Neural cell (in vitro differentiated cells): ENCODE results near the gene HPCA.

Source experiments
- CTCF ChIP-seq: fragments of 450-650 bp; IDR thresholded peaks from 2 replicates; pipeline ENCODE4 v1.5.1; 2014; ENCODE audit warnings: antibody characterized with exemption, mild to moderate bottlenecking, moderate library complexity; ENCODE audit not compliant: poor library complexity, severe bottlenecking
- EZH2 ChIP-seq: fragments of 200-600, 300-800 bp; shearing (Covaris generic), sonication (generic); IDR thresholded peaks from 2 replicates; pipeline ENCODE4 v1.6.1; 2014; ENCODE audit warnings: antibody characterized with exemption, low read length, borderline replicate concordance, mild to moderate bottlenecking; ENCODE audit not compliant: insufficient read depth, poor library complexity, severe bottlenecking
- POLR2AphosphoS5 ChIP-seq: IDR thresholded peaks from 2 replicates; pipeline ENCODE4 v1.6.1; 2012
- TAF1 ChIP-seq: IDR thresholded peaks from 2 replicates; pipeline ENCODE4 v1.6.1; 2012; ENCODE audit warnings: low read depth

- no peak for TF ChIP-seq CTCF
- no peak for TF ChIP-seq POLR2AphosphoS5
- TF ChIP-seq EZH2 = no peak
- no peak for TF ChIP-seq TAF1
Observed at GRCh38 chr1:32855861-32856617, 30.3 kb upstream of the HPCA start.
